ENCODE data around the gene SRPRB. TPM values are rescaled to one million over a fixed set of nuclear protein-coding genes. Genes with fewer than 3 reads are reported as not detected.

Gene SRPRB
- total RNA-seq, 2 donors from 2014 or later: 35.7 to 42.6 TPM

GRCh38 chr3:133821767-133822638, 16.4 kb downstream of the SRPRB start:
- DNase-seq (ENCODE audit: low spot score): peak; percentile 83
- intact Hi-C loops (cut with DNase I): no loop called here

GRCh38 chr3:133824961-133825485, 19.4 kb downstream of the SRPRB start:
- intact Hi-C loops (cut with DNase I): no loop called here
- DNase-seq (ENCODE audit: low spot score): no peak

DNA sequence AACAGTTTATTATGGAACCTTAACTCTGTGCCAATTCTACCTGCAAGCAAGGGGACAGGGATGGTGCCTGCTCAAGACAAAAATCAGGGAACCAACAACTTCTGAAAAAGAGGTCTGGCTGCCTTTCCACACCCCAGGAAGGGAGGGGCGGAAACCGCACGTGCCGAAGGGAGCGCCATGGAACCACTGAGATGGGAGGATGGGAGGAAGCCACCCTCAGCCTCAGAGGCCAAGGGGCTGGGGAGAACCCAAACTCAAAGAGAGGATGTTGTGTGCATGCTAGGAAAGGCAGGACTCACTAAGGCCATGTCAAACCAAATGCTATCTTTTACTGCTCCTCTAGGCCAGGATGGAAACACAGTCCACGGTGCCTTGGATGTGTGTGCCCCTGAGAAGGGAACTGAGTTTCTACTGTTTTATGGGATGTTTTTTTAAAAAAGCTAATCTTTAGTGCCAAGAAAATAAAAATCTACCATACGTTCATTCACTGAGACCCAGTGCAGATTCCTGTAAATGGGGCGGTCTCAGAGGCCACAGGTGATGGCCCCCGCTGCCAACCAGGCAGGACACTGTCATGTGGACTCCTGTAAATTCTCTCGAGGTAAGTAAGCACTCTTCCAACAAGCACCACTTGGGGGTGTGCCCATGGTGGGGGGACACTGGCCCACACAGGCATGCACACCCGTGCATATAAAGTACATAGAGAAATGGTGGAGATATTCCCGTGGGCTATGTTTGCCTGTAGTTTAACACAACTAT, 20.5 kb downstream of the SRPRB start:
- DNase-seq (ENCODE audit: low spot score): no peak
- intact Hi-C loops (cut with DNase I): no loop called here

GRCh38 chr3:133827136-133827535, 21.5 kb downstream of the SRPRB start:
- no peak for DNase-seq (ENCODE audit: low spot score)
- intact Hi-C loops (cut with DNase I): no loop called here

DNA sequence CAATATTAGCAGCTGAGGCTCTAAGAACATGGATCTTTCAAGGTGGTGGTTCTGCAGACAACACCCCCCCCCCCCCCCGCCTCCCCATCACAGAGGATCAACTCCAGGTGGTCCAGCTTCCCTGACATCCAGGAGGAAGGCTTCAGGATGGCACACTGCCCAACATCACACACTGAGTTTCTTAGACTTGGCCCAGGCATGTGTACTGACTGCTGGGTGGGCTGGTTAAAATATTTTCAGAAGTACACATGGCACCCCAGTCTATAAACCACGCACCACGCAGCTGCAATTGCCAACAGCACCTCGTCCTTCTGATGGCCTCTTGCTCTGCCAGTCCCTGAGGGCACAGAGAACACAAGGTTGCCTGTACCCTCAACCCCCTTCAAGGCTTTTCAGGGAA, 22.1 kb downstream of the SRPRB start:
- intact Hi-C loops (cut with DNase I): no loop called here
- no peak for DNase-seq (ENCODE audit: low spot score)

DNA sequence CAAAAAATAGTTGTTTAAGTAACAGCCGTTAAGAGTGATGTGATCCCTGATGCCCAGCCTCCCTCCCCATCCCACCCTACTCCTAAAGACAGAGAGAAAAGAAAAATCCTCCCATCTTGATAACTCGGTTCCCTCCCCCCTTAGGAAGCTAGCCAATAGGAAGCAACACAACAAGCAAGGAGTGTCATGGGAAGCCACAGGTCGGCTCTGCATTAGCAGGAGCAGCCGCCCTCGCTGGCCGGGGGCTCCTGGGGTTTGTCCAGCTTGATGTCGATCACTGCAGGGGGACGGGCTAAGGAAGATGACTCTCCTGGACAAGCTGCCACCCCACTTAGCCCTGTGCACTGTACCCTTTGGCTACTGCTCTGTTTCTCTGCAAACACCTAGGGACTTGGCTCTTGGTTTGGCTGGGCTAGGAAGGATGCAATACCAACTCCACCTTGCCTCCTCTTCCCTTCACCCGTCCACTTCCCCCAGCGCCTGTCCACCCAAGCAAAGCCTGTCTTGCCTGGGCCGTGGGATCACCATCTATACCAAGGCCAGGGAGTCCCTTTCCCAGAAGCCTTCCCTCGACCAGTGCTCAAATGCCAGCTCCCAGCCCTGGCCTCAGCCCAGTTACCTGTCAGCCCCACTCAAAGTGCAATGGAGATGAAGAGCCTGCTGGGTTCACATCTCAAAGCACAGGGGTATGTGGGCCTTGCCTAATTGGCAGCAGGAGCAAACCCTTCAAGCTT, 23.1 kb downstream of the SRPRB start:
- no peak for DNase-seq (ENCODE audit: low spot score)
- intact Hi-C loops (cut with DNase I): no loop called here

DNA sequence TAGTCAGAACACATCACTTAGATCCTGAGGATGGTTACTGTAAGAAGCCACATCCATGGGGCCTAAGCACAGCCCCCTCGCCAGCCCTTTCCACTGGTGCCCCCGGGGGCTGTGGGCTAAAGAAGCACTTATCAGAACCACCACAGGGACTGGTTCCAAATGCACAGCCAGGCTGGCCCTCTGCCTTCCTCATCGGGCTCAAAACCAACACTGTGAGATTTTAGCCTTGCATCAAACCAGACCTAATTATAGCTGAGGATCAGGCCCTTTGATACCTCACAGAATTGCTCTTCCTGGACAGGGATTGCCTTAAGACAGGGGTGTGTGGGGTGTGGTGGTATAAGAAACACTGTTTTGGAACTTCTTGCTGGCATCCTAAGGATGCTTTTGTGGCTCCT, 23.7 kb downstream of the SRPRB start:
- no peak for DNase-seq (ENCODE audit: low spot score)
- intact Hi-C loops (cut with DNase I): no loop called here

DNA sequence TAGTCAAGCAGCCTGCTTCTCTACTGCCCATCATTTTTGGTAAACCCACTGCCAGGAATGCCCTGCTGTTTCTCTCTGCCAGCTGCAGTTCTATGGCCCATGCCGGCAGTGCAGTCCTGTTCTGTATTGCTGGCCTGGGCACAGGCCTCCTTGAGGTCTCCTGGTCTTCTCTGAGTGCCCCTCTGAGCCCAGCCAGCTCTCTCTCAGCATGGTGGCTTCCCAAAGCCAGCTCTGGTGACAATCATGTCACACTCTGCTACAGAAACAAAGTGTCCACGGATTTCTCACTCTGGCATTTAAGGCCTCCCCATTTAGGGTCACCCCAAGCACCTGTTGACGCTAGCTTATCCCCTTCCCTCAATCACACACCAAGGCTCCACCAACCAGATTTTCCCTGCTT, 24.5 kb downstream of the SRPRB start:
- no peak for DNase-seq (ENCODE audit: low spot score)
- intact Hi-C loops (cut with DNase I): no loop called here

DNA sequence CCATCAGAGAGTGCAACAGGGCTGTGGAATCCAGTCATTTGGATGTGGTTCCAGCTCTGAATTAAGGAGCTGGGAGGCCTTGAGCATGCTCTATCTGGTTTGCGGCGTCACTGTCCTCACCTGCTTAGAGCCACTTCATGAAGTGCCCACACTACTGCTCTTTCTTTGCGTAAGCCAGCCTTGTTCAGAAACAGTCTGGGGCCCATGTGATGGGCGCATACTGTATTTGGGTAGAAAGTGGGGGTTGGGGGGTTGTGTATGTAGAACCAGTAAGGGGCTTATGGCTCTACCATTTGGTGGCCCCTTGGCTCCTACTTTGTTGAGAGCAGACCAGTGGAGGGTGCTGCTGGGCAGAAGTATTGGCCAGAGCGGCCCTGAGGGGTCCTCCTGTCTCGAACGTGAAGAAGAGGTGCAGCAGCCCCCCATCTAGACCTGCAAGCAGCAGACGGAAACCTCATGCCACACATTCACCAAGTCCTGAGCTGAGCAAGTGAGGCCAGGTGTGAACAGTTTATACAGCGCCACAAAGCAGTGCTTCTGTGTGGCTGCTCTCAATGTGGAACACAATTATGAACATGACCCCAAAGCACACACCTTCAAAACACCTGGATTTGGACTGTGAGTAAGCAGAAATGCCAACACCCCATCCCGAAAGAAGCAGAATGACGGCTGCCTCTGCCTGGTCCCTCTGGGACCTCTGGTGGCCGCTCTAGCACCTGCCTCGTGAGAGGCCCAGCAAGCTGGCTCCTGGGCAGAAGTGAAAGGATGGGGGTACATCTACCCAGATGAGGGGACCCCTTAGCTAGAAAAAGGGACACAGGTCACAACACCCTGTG, 26.6 kb downstream of the SRPRB start:
- intact Hi-C loops (cut with DNase I): no loop called here
- no peak for DNase-seq (ENCODE audit: low spot score)

GRCh38 chr3:133832802-133833144, 27.2 kb downstream of the SRPRB start:
- intact Hi-C loops (cut with DNase I): no loop called here
- DNase-seq (ENCODE audit: low spot score): no peak

DNA sequence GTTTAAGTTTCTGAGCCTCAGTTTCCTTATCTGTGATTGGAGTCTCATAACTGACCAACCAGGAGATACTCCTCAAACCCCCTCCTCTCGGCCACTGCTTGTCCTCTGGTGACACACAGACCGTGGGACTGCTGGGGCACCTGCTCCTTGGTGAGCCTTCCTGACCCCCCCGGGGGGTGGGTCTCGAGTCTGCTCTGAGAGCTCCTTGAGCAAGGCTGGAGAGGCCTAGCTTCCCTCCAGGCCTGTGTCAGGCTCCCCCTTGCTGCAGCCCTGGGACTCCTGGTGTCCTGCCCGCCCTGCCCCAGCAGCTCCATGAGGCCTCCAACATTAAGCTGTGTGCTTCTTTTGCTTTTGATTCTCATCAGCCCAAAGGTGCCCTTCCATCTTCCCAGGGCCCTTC, 27.7 kb downstream of the SRPRB start:
- intact Hi-C loops (cut with DNase I): no loop called here
- DNase-seq (ENCODE audit: low spot score): no peak

DNA sequence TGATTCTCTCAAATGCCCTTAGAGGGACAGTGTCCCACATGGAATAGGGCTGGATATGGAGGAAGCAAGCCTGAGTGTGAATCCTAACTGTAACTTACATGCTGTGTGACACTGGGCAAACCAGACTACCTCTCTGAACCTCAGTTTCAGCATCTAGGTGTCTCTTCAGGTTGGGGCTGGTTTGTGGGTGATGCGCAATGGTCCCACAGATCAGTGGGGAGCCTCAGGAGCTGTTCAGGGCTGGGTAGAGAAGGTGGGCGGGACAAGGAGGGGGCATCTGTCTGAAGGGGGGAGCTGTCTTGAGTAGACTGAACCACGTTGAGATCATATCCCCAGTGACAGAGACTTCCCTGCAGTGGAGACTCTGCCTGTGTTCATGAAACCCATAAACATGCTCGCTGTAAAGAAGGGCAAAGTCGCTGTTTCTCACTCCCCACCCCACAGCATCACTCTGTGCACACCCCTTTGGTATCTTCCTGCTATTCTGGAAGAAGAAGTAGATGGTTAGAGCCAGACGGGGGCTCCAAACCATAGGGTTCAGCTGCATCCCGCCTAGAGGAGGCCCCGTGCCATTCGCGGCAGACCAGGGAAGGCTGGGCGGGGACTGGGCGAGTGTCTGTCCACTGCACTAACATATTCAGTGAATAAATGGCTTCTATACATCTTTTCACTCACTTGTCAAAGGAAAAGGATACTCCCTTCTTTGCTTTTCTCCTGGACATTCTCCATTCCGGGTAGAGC, 28.4 kb downstream of the SRPRB start:
- no peak for DNase-seq (ENCODE audit: low spot score)
- intact Hi-C loops (cut with DNase I): no loop called here

DNA sequence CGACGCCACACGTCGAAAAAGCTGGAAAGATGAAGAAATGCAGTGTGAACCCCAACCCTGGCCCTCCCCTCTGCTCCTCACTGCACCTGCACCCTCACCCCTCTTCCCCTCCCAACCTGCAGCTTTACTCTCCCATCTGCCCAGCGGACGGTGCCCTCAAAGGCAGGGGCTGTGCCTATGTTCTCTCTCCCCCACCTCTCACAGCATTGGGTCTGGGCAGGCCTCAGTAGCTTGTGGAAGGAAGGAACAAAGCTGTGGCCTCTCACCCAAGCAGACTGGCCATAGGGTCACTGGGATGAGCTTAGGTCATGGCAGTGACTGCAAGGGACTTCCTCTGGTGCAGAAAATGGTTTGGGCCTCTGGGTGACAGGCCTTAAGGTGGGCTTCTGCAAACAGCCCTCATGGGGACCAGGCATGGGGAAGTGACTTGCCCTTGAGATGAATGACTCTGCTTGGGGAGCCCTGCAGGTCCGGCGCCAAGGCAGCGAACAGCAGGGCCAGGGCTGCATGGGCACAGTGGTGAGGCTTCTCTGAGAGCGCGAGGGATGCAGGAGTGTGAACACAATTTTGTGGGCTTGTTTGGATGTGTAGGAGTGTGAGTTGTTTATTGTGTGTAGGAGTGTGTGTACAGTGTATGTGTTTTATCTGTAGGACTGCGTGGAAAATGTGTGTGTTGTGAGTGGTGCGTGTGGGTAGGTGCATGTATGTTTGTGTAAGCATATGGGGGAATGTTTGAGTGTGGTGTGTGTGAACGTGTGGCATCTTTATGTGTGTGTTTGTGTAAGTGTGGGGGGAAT, 29.2 kb downstream of the SRPRB start:
- DNase-seq (ENCODE audit: low spot score): no peak
- intact Hi-C loops (cut with DNase I): no loop called here

DNA sequence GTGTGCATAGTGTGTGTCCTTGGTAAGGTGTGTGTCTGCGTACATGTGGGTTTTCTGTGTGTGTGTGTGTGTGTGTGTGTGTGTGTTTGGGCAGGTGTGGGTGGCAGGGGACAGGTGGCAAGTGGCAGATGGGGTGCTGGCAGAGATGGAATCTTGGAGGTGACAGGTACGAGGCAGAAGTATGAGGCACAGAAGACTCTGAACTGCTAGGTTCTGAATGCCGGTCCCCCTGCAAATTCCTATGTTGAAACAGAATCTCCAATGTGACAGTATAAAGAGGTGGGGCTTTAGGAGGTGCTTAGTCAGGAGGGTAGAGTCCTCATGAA, 29.8 kb downstream of the SRPRB start:
- DNase-seq (ENCODE audit: low spot score): no peak
- intact Hi-C loops (cut with DNase I): no loop called here

DNA sequence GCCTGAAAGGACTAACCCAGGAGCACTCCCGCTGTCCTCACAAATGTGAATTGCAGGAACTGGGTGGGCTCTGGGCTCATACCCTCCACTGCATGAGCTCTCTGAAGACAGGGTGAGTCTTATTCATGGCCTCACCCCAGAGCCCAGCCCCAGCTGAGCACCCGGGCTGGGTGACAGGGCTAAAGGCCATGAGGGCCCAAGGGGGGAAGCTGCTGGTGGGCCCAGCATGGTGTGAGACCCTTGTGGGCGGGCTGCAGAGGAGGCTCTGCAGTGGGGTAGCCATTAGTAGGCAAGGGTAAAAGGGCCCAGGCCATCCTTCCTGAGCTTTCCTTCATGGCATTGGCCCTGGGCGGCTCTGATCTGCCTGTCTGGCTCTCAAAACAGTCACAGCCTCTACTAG, 30.3 kb downstream of the SRPRB start:
- DNase-seq (ENCODE audit: low spot score): no peak
- intact Hi-C loops (cut with DNase I): no loop called here

DNA sequence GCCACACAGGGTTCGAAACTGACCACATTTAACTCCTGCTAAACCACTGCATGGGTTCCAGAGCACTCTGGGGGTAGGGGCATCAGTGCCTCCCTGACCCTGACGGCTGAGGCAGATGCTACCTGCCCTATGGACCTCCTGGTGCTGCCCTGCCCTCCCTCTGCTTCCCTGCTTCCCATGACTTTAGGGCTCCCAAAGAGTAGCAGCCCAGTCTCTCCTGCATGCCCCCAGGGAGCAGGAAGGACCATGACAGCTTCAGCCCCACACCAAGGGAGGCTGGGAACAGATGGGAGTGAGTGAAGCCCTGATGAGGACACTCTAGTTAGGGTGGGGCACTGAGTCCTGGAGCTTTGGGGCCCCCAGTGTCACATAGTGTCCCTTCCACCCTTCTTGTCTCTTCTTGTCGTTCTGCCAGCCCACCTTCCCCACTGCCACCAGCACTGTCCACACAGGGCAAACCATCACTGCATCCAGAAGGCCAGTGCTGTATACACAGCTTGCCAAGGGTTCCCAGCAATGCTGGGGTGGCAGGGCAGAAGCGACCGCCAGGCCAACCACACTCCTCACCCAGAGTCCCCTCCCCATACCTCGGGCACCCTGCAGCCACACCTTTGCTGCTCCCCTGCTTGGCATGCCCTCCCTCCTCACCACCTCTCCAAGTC, 31.0 kb downstream of the SRPRB start:
- no peak for DNase-seq (ENCODE audit: low spot score)
- intact Hi-C loops (cut with DNase I): no loop called here

Measured in posterior vena cava (tissue), 2 donors.